WERI-Rb-1 (cell line): ENCODE results near the gene NEURL2.

Experiments
- DNase-seq: peaks from one replicate; pipeline ENCODE4 v3.0.0-alpha.2; 2020
- H3K27ac ChIP-seq: fragments of 250-450 bp; sonication (Bioruptor Pico); 2 replicates; pipeline ENCODE4 v1.5.1; 2020; ENCODE audit warnings: mild to moderate bottlenecking, moderate library complexity
- H3K27me3 ChIP-seq: fragments of 250-450 bp; sonication (Bioruptor Pico); 2 replicates; pipeline ENCODE4 v1.5.1; 2021; ENCODE audit warnings: mild to moderate bottlenecking, low read depth, moderate library complexity; ENCODE audit not compliant: insufficient read depth, severe bottlenecking
- H3K36me3 ChIP-seq: fragments of 250-450 bp; sonication (Bioruptor Pico); 2 replicates; pipeline ENCODE4 v1.5.1; 2020; ENCODE audit warnings: mild to moderate bottlenecking, moderate library complexity
- H3K4me3 ChIP-seq: 2 replicates; pipeline ENCODE4 v1.5.1; 2011; ENCODE audit warnings: low read depth, mild to moderate bottlenecking, control low read depth, low read length
- H3K9me3 ChIP-seq: fragments of 250-450 bp; sonication (Bioruptor Pico); 2 replicates; pipeline ENCODE4 v1.5.1; 2021; ENCODE audit warnings: mild to moderate bottlenecking, moderate library complexity; ENCODE audit not compliant: severe bottlenecking
- TF ChIP-seq, protein P1 (sequence below): IDR thresholded peaks from 2 replicates; pipeline ENCODE4 v1.5.1; 2011; ENCODE audit warnings: low read depth, mild to moderate bottlenecking, control low read depth, inconsistent platforms, low read length

The NEURL2 gene, protein sequence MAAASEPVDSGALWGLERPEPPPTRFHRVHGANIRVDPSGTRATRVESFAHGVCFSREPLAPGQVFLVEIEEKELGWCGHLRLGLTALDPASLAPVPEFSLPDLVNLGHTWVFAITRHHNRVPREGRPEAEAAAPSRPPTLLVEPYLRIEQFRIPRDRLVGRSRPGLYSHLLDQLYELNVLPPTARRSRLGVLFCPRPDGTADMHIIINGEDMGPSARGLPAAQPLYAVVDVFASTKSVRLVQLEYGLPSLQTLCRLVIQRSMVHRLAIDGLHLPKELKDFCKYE

DNA sequence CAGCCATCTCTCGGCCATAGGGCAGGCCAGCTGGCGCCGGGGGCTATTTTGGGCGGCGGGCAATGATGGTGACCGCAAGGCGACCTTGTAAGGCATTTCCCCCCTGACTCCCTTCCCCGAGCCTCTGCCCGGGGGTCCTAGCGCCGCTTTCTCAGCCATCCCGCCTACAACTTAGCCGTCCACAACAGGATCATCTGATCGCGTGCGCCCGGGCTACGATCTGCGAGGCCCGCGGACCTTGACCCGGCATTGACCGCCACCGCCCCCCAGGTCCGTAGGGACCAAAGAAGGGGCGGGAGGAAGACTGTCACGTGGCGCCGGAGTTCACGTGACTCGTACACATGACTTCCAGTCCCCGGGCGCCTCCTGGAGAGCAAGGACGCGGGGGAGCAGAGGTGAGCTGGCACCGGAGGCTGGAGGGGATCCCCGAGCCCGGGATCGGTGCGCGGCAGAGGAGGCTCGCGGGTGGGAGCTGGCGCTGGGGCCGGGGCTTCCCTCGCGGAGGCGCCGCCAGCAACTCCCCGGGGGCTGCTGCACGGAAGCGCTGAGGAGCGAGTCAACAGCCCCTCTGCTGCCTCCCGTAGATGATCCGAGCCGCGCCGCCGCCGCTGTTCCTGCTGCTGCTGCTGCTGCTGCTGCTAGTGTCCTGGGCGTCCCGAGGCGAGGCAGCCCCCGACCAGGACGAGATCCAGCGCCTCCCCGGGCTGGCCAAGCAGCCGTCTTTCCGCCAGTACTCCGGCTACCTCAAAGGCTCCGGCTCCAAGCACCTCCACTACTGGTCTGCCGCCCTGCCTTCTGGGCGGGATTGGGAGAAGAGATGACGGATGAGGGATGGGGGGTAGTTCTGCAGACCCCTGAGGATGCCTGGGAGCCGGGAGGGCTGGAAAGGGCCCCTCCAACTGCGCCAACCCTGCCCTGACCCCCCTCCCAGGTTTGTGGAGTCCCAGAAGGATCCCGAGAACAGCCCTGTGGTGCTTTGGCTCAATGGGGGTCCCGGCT lies at the start of gene NEURL2, which contains the start of gene CTSA:
NEURL2 (minus strand) TSS at position 224 of the 999 bp plus-strand sequence; CDS start at position 7, 217 bp downstream.
CTSA (plus strand) TSS at position 351 of the 999 bp plus-strand sequence; CDS start at position 585, 234 bp downstream.
- no peaks in the 10 kb centered on the region for H3K9me3 ChIP-seq
- peaks cover 41% of the 10 kb centered on the region for H3K36me3 ChIP-seq
- TF ChIP-seq, protein P1, sequence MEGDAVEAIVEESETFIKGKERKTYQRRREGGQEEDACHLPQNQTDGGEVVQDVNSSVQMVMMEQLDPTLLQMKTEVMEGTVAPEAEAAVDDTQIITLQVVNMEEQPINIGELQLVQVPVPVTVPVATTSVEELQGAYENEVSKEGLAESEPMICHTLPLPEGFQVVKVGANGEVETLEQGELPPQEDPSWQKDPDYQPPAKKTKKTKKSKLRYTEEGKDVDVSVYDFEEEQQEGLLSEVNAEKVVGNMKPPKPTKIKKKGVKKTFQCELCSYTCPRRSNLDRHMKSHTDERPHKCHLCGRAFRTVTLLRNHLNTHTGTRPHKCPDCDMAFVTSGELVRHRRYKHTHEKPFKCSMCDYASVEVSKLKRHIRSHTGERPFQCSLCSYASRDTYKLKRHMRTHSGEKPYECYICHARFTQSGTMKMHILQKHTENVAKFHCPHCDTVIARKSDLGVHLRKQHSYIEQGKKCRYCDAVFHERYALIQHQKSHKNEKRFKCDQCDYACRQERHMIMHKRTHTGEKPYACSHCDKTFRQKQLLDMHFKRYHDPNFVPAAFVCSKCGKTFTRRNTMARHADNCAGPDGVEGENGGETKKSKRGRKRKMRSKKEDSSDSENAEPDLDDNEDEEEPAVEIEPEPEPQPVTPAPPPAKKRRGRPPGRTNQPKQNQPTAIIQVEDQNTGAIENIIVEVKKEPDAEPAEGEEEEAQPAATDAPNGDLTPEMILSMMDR = no peak
- DNase-seq = peak; percentile 92
- H3K27ac ChIP-seq = peak within 1 kb of the TSS; percentile 81
- H3K27me3 ChIP-seq = no peaks in the 10 kb centered on the region
- peak within 1 kb of the TSS; percentile 60 for H3K4me3 ChIP-seq

DNA sequence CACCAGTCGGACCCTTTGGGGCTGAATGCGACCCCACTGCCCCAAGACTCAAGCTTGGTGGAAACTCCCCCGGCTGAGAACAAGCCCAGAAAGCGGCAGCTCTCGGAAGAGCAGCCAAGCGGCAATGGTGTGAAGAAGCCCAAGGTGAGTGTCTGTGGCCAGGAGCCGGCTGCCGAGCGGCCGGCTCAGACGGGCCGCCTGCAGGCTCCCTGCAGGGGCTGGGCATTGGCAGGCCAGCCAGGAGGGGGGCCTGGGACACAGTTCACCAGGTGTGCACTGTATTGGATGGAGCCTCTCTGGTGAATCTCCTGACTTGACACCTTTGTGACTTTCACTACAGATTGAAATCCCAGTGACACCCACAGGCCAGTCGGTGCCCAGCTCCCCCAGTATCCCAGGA lies 49.5 kb upstream of the NEURL2 start:
- Histone ChIP-seq H3K4me3 (no peak overlapping the region), H3K27ac (no peak overlapping the region), H3K36me3 (peaks cover 80% of the 10 kb centered on the region), H3K9me3 (no peaks in the 10 kb centered on the region), H3K27me3 (no peaks in the 10 kb centered on the region)
- no peak for DNase-seq
- TF ChIP-seq, protein P1 = no peak

DNA sequence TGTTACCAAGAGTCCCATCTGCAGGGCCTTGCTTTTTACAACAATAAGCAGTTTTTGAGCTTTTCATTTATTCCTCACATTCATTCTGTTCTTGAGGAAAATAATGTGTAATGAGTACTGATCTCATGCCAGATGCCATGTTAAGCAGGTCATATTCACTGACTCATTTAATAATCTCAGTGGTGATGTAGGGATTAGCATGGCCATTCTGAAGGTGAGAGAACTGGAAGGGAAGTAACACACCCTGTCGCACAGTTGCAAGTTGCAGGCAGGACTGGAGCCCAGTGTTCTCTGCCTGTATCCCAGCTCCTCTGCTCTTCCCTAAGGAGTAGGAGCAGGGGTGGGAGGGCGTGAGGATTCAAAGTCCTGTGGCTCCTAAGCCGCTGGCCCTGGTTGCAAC lies 49.0 kb upstream of the NEURL2 start:
- H3K36me3 ChIP-seq = peaks cover 76% of the 10 kb centered on the region
- no peaks in the 10 kb centered on the region for H3K9me3 ChIP-seq
- H3K27me3 ChIP-seq = no peaks in the 10 kb centered on the region
- DNase-seq = no peak
- TF ChIP-seq, protein P1 = no peak
- H3K27ac ChIP-seq = no peak overlapping the region
- no peak overlapping the region for H3K4me3 ChIP-seq

DNA sequence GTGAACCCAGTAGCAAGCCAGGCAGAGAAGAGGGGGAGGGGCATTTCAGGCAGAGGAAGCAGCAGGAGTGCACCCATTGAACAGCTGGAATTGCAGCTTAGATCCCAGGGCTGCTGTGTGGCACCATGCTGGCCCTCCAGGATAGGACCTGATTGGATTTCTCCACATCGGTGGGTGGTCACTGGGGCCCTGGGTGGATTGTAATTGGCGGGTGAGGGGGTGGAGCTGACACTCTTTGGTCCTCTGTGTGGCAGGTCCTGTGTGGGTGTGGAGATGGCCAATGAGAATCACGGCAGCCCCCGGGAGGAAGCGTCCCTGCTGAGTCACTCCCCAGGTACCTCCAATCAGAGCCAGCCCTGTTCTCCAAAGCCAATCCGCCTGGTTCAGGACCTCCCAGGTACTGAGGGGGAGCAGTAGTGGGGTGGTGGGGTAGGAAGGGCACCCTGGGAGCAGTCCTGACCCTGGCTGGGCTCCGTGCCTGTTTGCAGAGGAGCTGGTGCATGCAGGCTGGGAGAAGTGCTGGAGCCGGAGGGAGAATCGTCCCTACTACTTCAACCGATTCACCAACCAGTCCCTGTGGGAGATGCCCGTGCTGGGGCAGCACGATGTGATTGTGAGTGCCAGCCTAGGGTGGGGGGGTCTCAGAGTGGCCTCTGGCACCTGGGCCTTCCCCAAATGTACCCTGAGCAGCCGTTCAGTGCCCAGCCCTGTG lies 47.9 kb upstream of the NEURL2 start:
- Histone ChIP-seq H3K27me3 (no peaks in the 10 kb centered on the region), H3K4me3 (no peak overlapping the region), H3K36me3 (peaks cover 72% of the 10 kb centered on the region), H3K27ac (no peak overlapping the region), H3K9me3 (no peaks in the 10 kb centered on the region)
- DNase-seq = no peak
- TF ChIP-seq, protein P1 = no peak

DNA sequence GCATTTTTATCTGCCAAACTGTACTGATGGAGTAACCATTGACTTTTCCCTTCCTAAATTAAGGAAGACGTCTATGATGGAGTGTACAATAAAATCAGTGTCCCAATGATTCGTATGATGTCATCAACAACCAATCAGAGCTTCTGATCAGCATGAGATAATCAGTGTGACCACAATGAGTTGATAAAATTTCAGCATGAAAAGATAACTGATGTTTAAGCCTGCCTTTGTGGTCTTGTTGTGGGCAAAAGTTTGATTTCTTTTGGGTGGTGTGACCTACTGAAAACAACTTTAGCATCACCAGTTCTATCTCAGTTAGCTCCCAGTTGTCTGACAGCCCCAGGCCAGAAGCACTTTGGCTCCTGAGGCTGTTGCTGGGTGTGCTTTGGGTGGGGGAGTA lies 46.8 kb upstream of the NEURL2 start:
- Histone ChIP-seq H3K27ac (no peak overlapping the region), H3K36me3 (peaks cover 60% of the 10 kb centered on the region), H3K27me3 (no peaks in the 10 kb centered on the region), H3K4me3 (no peak overlapping the region), H3K9me3 (no peaks in the 10 kb centered on the region)
- no peak for DNase-seq
- TF ChIP-seq, protein P1 = no peak
